Parathyroid adenoma (tissue), 2 donors: ENCODE data around the gene CACNA1I.

Source experiments
- H2AFZ ChIP-seq: fragments of 300-600 bp; sonication (generic); one replicate; pipeline ENCODE4 v1.7.0; 2017; ENCODE audit warnings: antibody characterized with exemption, mild to moderate bottlenecking
- H3K27ac ChIP-seq: fragments of 300-600 bp; sonication (generic); one replicate; pipeline ENCODE4 v1.7.0; 2017
- H3K27me3 ChIP-seq: fragments of 300-600 bp; sonication (generic); one replicate; pipeline ENCODE4 v1.7.0; 2017; ENCODE audit warnings: low read length; ENCODE audit not compliant: control insufficient read depth, insufficient read depth
- H3K36me3 ChIP-seq: fragments of 300-600 bp; sonication (generic); one replicate; pipeline ENCODE4 v1.7.0; 2017; ENCODE audit warnings: low read length; ENCODE audit not compliant: control insufficient read depth, insufficient read depth
- H3K4me1 ChIP-seq: fragments of 300-600 bp; sonication (generic); one replicate; pipeline ENCODE4 v1.7.0; 2017; ENCODE audit warnings: control low read depth
- H3K4me2 ChIP-seq: fragments of 300-600 bp; sonication (generic); one replicate; pipeline ENCODE4 v1.7.0; 2017; ENCODE audit warnings: low read length
- H3K4me3 ChIP-seq: fragments of 300-600 bp; sonication (generic); one replicate; pipeline ENCODE4 v1.7.0; 2017; ENCODE audit warnings: low read depth, low read length
- H3K79me2 ChIP-seq: fragments of 300-600 bp; sonication (generic); one replicate; pipeline ENCODE4 v1.7.0; 2017; ENCODE audit warnings: control low read depth
- H3K9ac ChIP-seq: fragments of 300-600 bp; sonication (generic); one replicate; pipeline ENCODE4 v1.7.0; 2017; ENCODE audit warnings: mild to moderate bottlenecking
- H3K9me3 ChIP-seq: fragments of 300-600 bp; sonication (generic); one replicate; pipeline ENCODE4 v1.7.0; 2017; ENCODE audit warnings: low read length; ENCODE audit not compliant: control insufficient read depth
- TF ChIP-seq, protein P1 (sequence below): fragments of 300-600 bp; sonication (generic); IDR thresholded peaks from one replicate; pipeline ENCODE4 v1.7.0; 2017; ENCODE audit warnings: antibody characterized with exemption, mild to moderate bottlenecking
- donor health status: primary hyperparathyroidism.

CACNA1I gene

DNA sequence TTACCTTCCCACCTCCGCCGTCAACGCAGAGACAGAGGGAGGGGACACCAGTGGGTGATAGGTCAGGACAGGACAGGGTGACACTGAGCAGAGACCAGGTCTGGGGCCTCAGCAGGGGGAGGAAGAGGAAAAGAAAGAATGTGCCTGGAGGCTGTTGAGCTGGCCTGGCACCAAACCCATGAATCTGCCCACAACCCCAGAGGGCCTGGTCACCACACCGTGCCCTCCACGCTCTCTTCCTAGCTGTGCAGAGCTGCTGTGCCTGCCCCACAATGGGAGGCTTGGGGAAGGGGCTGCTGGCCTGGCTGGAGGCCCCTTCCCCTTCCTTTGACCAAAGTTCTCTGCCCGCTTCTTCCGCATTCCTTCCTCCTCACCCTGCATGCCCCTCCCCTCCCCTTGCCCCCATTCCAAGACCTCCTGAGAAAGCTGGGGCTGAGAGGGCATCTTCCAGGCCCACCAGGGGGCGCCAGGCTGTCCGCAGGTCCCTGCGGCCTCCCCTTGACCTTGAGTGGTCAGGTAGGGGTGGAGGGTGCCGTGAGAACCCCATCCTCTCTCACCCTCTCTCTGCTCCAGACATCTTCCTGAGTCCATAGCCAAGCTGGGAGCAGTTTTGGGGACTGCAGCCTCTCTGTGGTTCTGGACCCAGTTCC is 11.0 kb upstream of the CACNA1I start:
- H3K4me2 ChIP-seq, result no peak overlapping the region
- no peaks in the 10 kb centered on the region for H3K36me3 ChIP-seq
- H3K27ac ChIP-seq, result no peak overlapping the region
- H3K9ac ChIP-seq, result no peak overlapping the region
- no peak overlapping the region for H2AFZ ChIP-seq
- H3K27me3 ChIP-seq, result no peaks in the 10 kb centered on the region
- no peak overlapping the region for H3K4me3 ChIP-seq
- H3K4me1 ChIP-seq, result no peaks in the 10 kb centered on the region
- no peaks in the 10 kb centered on the region for H3K79me2 ChIP-seq
- H3K9me3 ChIP-seq, result no peaks in the 10 kb centered on the region
- TF ChIP-seq, protein P1, sequence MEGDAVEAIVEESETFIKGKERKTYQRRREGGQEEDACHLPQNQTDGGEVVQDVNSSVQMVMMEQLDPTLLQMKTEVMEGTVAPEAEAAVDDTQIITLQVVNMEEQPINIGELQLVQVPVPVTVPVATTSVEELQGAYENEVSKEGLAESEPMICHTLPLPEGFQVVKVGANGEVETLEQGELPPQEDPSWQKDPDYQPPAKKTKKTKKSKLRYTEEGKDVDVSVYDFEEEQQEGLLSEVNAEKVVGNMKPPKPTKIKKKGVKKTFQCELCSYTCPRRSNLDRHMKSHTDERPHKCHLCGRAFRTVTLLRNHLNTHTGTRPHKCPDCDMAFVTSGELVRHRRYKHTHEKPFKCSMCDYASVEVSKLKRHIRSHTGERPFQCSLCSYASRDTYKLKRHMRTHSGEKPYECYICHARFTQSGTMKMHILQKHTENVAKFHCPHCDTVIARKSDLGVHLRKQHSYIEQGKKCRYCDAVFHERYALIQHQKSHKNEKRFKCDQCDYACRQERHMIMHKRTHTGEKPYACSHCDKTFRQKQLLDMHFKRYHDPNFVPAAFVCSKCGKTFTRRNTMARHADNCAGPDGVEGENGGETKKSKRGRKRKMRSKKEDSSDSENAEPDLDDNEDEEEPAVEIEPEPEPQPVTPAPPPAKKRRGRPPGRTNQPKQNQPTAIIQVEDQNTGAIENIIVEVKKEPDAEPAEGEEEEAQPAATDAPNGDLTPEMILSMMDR, result peak; percentile 20

DNA sequence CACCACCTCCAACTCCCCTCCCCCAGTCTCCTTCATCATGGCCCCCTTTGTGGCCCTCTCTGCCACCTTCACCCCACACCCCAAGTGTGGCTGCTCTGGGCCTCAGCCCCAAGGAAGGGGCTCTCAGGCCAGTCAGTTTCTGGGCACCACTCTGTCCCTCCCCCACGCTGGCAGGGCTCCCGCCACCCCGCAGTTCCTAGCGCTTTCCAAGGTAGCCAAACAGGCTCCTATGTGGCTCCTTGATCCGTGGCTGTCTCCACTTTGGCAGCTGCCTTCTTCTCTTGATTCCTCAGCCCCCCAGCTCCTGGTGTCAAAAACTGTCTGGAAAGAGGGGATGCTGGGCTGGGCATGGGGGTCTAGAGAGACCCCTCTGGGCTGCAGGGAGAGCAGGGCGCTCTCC is 10.4 kb upstream of the CACNA1I start:
- H3K4me3 ChIP-seq, result no peak overlapping the region
- TF ChIP-seq, protein P1, result no peak
- H3K27ac ChIP-seq, result no peak overlapping the region
- H3K4me1 ChIP-seq, result no peaks in the 10 kb centered on the region
- H2AFZ ChIP-seq, result no peak overlapping the region
- H3K4me2 ChIP-seq, result no peak overlapping the region
- no peaks in the 10 kb centered on the region for H3K9me3 ChIP-seq
- no peaks in the 10 kb centered on the region for H3K36me3 ChIP-seq
- no peaks in the 10 kb centered on the region for H3K79me2 ChIP-seq
- H3K27me3 ChIP-seq, result no peaks in the 10 kb centered on the region
- no peak overlapping the region for H3K9ac ChIP-seq

DNA sequence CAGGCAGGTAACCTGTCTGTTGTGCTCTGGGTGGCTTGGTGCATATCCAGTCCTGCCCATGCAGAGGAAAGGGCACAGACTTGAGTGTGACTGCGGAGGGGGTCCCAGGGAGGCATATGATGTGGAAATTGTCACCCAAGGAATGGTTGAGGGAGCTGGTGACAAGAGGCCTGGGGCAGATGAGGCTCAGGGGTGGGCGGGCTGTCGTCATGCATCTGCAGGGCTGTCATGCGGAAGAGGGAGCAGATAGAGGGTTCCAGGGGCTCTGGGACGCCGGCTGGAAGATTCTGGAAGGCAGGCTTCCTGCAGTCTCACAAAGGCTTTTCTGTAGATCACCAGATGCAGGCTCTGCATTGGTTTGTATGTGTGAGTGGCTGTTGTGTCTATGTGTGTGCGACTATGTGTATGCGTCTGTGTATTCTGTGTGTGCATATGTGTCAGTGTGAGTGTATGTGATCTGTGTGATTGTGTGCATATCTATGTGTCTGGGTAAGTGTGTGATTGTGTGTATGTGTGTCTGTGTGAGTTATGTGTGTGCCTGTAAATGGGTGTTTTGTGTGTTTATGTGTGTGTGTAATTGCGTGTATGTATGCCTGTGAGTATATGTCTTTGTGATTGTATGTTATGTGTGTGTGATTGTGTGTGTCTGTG is 7.6 kb upstream of the CACNA1I start:
- Histone ChIP-seq H3K4me2 (no peak overlapping the region), H3K4me3 (no peak overlapping the region), H3K27me3 (no peaks in the 10 kb centered on the region), H3K4me1 (no peaks in the 10 kb centered on the region), H3K9me3 (no peaks in the 10 kb centered on the region), H2AFZ (no peak overlapping the region), H3K79me2 (no peaks in the 10 kb centered on the region), H3K9ac (no peak overlapping the region), H3K27ac (no peak overlapping the region), H3K36me3 (no peaks in the 10 kb centered on the region)
- TF ChIP-seq, protein P1, result no peak

DNA sequence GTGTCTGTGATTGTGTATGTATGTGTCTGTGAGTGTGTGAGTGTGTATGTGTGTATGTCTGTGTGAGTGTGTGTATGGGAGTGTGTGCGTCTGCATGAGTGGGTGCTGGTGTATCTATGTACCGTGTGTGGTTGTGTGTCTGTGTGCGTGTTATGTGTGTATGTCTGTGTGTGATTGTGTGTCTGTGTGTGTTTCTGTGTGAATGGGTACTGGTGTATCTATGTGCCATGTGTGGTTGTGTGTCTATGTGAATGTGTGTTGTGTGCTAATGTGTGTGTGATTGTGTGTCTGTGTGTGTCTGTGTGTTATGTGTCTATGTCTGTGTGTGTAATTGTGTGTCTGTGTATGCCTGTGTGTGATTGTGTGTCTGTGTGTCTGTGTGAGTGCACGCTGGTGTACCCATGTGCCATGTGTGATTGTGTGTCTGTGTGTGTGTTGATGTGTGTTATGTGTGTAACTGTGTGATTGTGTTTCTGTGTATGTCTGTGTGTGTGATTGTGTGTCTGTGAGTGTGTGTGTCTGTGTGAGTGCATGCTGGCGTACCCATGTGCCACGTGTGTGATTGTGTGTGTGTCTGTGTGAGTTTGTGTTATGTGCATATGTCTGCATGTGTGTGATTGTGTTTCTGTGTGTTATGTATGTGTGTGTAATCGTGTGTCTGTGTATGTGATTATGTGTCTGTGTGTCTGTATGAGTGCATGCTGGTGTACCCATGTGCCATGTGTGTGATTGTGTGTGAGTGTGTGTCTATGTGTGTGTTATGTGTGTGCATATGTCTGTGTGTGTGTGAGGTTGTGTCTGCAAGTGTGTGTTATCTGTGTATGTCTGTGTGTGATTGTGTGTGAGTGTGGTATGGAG is 6.8 kb upstream of the CACNA1I start:
- Histone ChIP-seq H3K9ac (no peak overlapping the region), H3K36me3 (no peaks in the 10 kb centered on the region), H3K9me3 (no peaks in the 10 kb centered on the region), H3K79me2 (no peaks in the 10 kb centered on the region), H2AFZ (no peak overlapping the region), H3K4me1 (no peaks in the 10 kb centered on the region), H3K4me3 (no peak overlapping the region), H3K4me2 (no peak overlapping the region), H3K27me3 (no peaks in the 10 kb centered on the region), H3K27ac (no peak overlapping the region)
- TF ChIP-seq, protein P1, result no peak
